ENCODE measurements around the gene RAPGEF2. TPM values are rescaled to one million over a fixed set of nuclear protein-coding genes. Genes with fewer than 3 reads are reported as not detected.

The RAPGEF2 gene
- total RNA-seq, 3 donors from 2014 or later: 47.0 to 84.0 (median 51.5) TPM

DNA sequence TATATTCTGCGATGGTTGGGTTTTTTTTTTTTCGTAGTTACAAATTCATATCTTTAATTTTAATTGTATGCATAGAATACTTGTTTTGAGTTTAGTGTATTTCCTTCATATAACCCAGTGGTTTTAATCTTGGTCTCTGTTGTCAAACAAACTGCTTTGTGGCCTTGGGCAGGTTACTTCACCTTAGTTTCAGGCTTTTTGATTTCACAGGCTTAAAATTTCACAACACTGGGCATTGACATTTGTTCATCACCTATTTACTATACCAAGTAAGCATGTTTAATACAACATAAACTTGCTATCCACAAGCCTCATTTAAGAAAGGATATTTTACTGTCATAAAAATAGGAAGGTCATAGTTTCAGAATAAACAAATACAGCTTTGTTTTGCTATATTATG, 14.7 kb downstream of the RAPGEF2 start:
- no peak for DNase-seq (ENCODE audit: low spot score in 2 of 2)
- Histone ChIP-seq H3K36me3 (no peaks in the 10 kb centered on the region), H3K4me3 (no peak overlapping the region), H3K4me1 (no peaks in the 10 kb centered on the region), H3K9me3 (no peaks in the 10 kb centered on the region), H3K27ac (peak overlapping the region in 1 of 2 donors; percentile 11), H3K27me3 (no peaks in the 10 kb centered on the region)
- intact Hi-C loops (cut with DNase I; ENCODE audit: low total_unique reads): no loop called here
- no peak for TF ChIP-seq CTCF (IDR thresholded peaks at IDR 0.05)
- no peak for TF ChIP-seq POLR2AphosphoS5 (IDR thresholded peaks at IDR 0.05)
- TF ChIP-seq POLR2A (IDR thresholded peaks at IDR 0.05): no peak

DNA sequence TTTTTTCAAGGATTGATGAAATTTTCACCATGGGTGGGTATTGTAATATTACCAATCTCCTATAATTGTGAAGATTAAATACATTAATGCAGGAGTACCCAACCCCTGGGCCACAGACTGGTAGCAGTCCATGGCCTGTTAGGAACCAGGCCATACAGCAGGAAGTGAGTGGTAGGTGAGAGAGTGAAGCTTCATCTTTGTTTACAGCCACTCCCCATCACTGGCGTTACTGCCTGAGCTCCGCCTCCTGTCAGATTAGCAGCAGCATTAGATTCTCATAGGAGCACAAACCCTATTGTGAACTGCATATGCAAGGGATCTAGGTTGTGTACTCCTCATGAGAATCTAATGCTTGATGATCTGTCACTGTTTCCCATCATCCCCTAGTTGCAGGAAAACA, 15.1 kb downstream of the RAPGEF2 start:
- intact Hi-C loops (cut with DNase I; ENCODE audit: low total_unique reads): no loop called here

GRCh38 chr4:159121371-159121770, 18.5 kb downstream of the RAPGEF2 start:
- DNase-seq (ENCODE audit: low spot score in 2 of 2): no peak
- H3K36me3 ChIP-seq: no peaks in the 10 kb centered on the region
- H3K4me1 ChIP-seq: no peaks in the 10 kb centered on the region
- no peak overlapping the region for H3K4me3 ChIP-seq
- intact Hi-C loops (cut with DNase I; ENCODE audit: low total_unique reads): no loop called here
- no peak overlapping the region for H3K27ac ChIP-seq
- H3K9me3 ChIP-seq: no peaks in the 10 kb centered on the region
- no peaks in the 10 kb centered on the region for H3K27me3 ChIP-seq
- TF ChIP-seq POLR2AphosphoS5 (IDR thresholded peaks at IDR 0.05) (no peak), POLR2A (IDR thresholded peaks at IDR 0.05) (no peak), CTCF (IDR thresholded peaks at IDR 0.05) (no peak)

More for the DNA sequence above, 15.1 kb downstream of the RAPGEF2 start:
- TF ChIP-seq POLR2A (IDR thresholded peaks at IDR 0.05): no peak
- TF ChIP-seq CTCF (IDR thresholded peaks at IDR 0.05): no peak
- TF ChIP-seq POLR2AphosphoS5 (IDR thresholded peaks at IDR 0.05): no peak
- Histone ChIP-seq H3K27ac (peak overlapping the region in 1 of 2 donors; percentile 11), H3K9me3 (no peaks in the 10 kb centered on the region), H3K36me3 (no peaks in the 10 kb centered on the region), H3K27me3 (no peaks in the 10 kb centered on the region), H3K4me3 (no peak overlapping the region), H3K4me1 (no peaks in the 10 kb centered on the region)
- no peak for DNase-seq (ENCODE audit: low spot score in 2 of 2)

DNA sequence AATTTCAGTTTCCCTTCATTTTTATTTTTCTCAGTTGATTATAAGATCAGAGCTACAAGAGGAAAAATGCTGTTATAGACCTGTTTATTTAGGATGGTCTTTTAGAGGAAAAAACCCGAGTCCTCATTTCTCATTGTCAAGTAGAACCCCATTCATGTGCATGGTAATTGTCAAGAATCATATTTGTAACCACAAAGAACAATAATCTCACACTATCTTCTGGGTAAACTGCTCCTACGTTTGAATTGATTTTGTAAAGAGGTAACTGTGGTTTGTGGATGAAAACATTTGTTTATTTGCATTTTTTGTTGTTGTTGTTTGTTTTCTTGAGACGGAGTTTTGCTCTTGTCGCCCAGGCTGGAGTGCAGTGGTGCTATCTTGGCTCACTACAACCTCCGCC, 23.8 kb downstream of the RAPGEF2 start:
- no peak for DNase-seq (ENCODE audit: low spot score in 2 of 2)
- Histone ChIP-seq H3K27ac (no peak overlapping the region), H3K27me3 (no peaks in the 10 kb centered on the region), H3K4me1 (no peaks in the 10 kb centered on the region), H3K36me3 (no peaks in the 10 kb centered on the region), H3K4me3 (no peak overlapping the region), H3K9me3 (no peaks in the 10 kb centered on the region)
- intact Hi-C loops (cut with DNase I; ENCODE audit: low total_unique reads): no loop called here
- TF ChIP-seq POLR2AphosphoS5 (IDR thresholded peaks at IDR 0.05) (no peak), POLR2A (IDR thresholded peaks at IDR 0.05) (no peak), CTCF (IDR thresholded peaks at IDR 0.05) (no peak)

DNA sequence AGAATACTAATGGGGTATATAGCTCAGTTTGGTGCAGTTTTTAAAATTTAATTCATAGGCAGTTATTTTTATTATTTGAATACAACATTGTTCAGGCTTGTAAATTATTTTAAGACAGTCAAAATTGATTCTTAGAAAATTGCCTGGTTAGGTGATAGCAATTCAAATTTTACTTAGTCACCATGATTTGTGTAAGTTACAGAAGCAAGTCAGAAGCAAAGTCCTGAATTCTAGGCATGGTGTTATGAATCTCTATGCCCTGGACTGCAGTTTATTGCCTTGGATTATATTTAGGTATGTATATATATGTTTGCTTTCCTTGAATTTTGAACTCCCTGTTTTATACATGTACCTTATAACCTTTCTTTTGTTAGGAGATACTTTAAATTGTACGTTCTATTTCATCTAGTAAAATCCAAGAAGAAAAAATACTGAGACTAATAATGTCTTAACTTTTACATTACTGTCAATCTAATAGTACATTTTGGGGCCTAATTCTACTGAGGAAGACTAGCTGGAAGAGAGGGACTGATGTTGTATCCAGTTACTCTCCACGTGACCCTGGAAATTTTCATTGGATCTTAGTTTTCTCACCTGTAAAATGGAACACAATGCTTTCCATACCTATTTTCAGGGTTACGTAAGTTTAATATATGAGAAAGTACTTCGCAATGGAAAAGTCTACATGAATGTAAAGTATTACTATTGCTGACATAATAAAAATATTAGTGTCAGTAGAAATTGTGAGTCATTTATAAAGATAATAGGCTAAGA, 25.1 kb downstream of the RAPGEF2 start:
- intact Hi-C loops (cut with DNase I; ENCODE audit: low total_unique reads): no loop called here
- H3K9me3 ChIP-seq: no peaks in the 10 kb centered on the region
- no peak overlapping the region for H3K4me3 ChIP-seq
- no peak for DNase-seq (ENCODE audit: low spot score in 2 of 2)
- no peaks in the 10 kb centered on the region for H3K4me1 ChIP-seq
- TF ChIP-seq POLR2AphosphoS5 (IDR thresholded peaks at IDR 0.05): no peak
- TF ChIP-seq CTCF (IDR thresholded peaks at IDR 0.05): no peak
- TF ChIP-seq POLR2A (IDR thresholded peaks at IDR 0.05): no peak
- no peaks in the 10 kb centered on the region for H3K27me3 ChIP-seq
- H3K36me3 ChIP-seq: no peaks in the 10 kb centered on the region
- H3K27ac ChIP-seq: no peak overlapping the region

Measured in breast epithelium (tissue), 4 donors.